Measurements from ENCODE around the gene URAD.

Gene URAD

GRCh38 chr13:27970382-27971235, 17.9 kb downstream of the URAD start:
- DNase-seq (ENCODE audit: low spot score): no peak
- Histone ChIP-seq H3K4me3 (ENCODE audit: low read length in 2 of 2) (no peak overlapping the region), H3K27me3 (ENCODE audit: control insufficient read depth in 3 of 3, insufficient read depth in 3 of 3, low read depth in 1 of 3, low read length in 3 of 3) (peaks cover 58 to 100% (median 81%) of the 10 kb centered on the region in 3 experiments), H3K4me2 (ENCODE audit: insufficient read depth, low read length, poor library complexity, severe bottlenecking) (peak overlapping the region; percentile 59), H3K79me1 (ENCODE audit: low read depth, low read length) (peaks cover 1% of the 10 kb centered on the region), H3K9ac (ENCODE audit: low read depth, low read length, poor library complexity) (no peak overlapping the region), H2AFZ (ENCODE audit: low read length) (peak overlapping the region; percentile 55), H3K9me3 (replicated peaks in 1 of 2; ENCODE audit: control insufficient read depth in 2 of 2, insufficient read depth in 1 of 2, low read depth in 1 of 2, low read length in 2 of 2) (peaks cover 2 to 3% of the 10 kb centered on the region in 2 donors), H2BK5ac (ENCODE audit: low read length) (no peak overlapping the region), H3K18ac (ENCODE audit: low read length) (peak overlapping the region; percentile 81), H3K36me3 (replicated peaks in 1 of 2; ENCODE audit: control insufficient read depth in 2 of 2, insufficient read depth in 2 of 2, low read length in 2 of 2) (no peaks in the 10 kb centered on the region), H3K27ac (replicated peaks; ENCODE audit: low read length) (no peak overlapping the region), H4K8ac (ENCODE audit: low read depth, low read length) (no peak overlapping the region), H3K23ac (ENCODE audit: low read depth, low read length, poor library complexity) (no peak overlapping the region), H2BK12ac (ENCODE audit: low read length) (peak overlapping the region; percentile 65), H2BK120ac (ENCODE audit: low read depth, low read length) (peak overlapping the region; percentile 35), H2AK5ac (ENCODE audit: low read depth, low read length) (peak overlapping the region; percentile 67), H3K14ac (ENCODE audit: low read length) (no peak overlapping the region), H4K91ac (ENCODE audit: low read depth, low read length, poor library complexity) (no peak overlapping the region), H2BK15ac (ENCODE audit: low read length) (peak overlapping the region; percentile 30), H3K4me1 (ENCODE audit: control insufficient read depth in 2 of 2, insufficient read depth in 1 of 2, low read depth in 1 of 2, low read length in 2 of 2) (peaks cover 6 to 29% of the 10 kb centered on the region in 2 donors), H3K4ac (ENCODE audit: low read length) (peak overlapping the region; percentile 2)
- whole genome bisulfite sequencing, 2 donors (ENCODE audit: extremely low coverage in 2 of 2, insufficient read length in 2 of 2, insufficient replicate concordance in 1 of 2): no CpG with 5 or more reads among the region's 53 CpGs

GRCh38 chr13:27969866-27970229, 18.6 kb downstream of the URAD start:
- no peak overlapping the region for H3K18ac ChIP-seq (ENCODE audit: low read length)
- H3K4me2 ChIP-seq (ENCODE audit: insufficient read depth, low read length, poor library complexity, severe bottlenecking): no peak overlapping the region
- H3K14ac ChIP-seq (ENCODE audit: low read length): no peak overlapping the region
- WGBS, 2 donors (ENCODE audit: extremely low coverage in 2 of 2, insufficient read length in 2 of 2, insufficient replicate concordance in 1 of 2): no CpG with 5 or more reads among the region's 7 CpGs
- H3K79me1 ChIP-seq (ENCODE audit: low read depth, low read length): peaks cover 1% of the 10 kb centered on the region
- no peak overlapping the region for H2AFZ ChIP-seq (ENCODE audit: low read length)
- no peak for DNase-seq (ENCODE audit: low spot score)
- no peak overlapping the region for H3K9ac ChIP-seq (ENCODE audit: low read depth, low read length, poor library complexity)
- H2BK5ac ChIP-seq (ENCODE audit: low read length): no peak overlapping the region
- no peak overlapping the region for H3K27ac ChIP-seq (replicated peaks; ENCODE audit: low read length)
- peaks cover 60 to 100% (median 81%) of the 10 kb centered on the region in 3 experiments for H3K27me3 ChIP-seq (ENCODE audit: control insufficient read depth in 3 of 3, insufficient read depth in 3 of 3, low read depth in 1 of 3, low read length in 3 of 3)
- peaks cover 6 to 29% of the 10 kb centered on the region in 2 donors for H3K4me1 ChIP-seq (ENCODE audit: control insufficient read depth in 2 of 2, insufficient read depth in 1 of 2, low read depth in 1 of 2, low read length in 2 of 2)
- H4K91ac ChIP-seq (ENCODE audit: low read depth, low read length, poor library complexity): no peak overlapping the region
- H3K36me3 ChIP-seq (replicated peaks in 1 of 2; ENCODE audit: control insufficient read depth in 2 of 2, insufficient read depth in 2 of 2, low read length in 2 of 2): no peaks in the 10 kb centered on the region
- no peak overlapping the region for H3K23ac ChIP-seq (ENCODE audit: low read depth, low read length, poor library complexity)
- H3K4me3 ChIP-seq (ENCODE audit: low read length in 2 of 2): no peak overlapping the region
- no peak overlapping the region for H2BK120ac ChIP-seq (ENCODE audit: low read depth, low read length)
- no peak overlapping the region for H4K8ac ChIP-seq (ENCODE audit: low read depth, low read length)
- H2BK12ac ChIP-seq (ENCODE audit: low read length): no peak overlapping the region
- no peak overlapping the region for H2AK5ac ChIP-seq (ENCODE audit: low read depth, low read length)
- peaks cover 2 to 3% of the 10 kb centered on the region in 2 donors for H3K9me3 ChIP-seq (replicated peaks in 1 of 2; ENCODE audit: control insufficient read depth in 2 of 2, insufficient read depth in 1 of 2, low read depth in 1 of 2, low read length in 2 of 2)
- no peak overlapping the region for H3K4ac ChIP-seq (ENCODE audit: low read length)
- H2BK15ac ChIP-seq (ENCODE audit: low read length): no peak overlapping the region

GRCh38 chr13:27969082-27969865, 19.2 kb downstream of the URAD start, which contains the start of gene CDX2:
CDX2 (minus strand) TSS chr13:27969315; CDS start chr13:27969006, 309 bp downstream.
- peak within 1 kb of the TSS; percentile 96 for H3K18ac ChIP-seq (ENCODE audit: low read length)
- no CpG with 5 or more reads among the region's 34 CpGs for WGBS, 2 donors (ENCODE audit: extremely low coverage in 2 of 2, insufficient read length in 2 of 2, insufficient replicate concordance in 1 of 2)
- H2AK5ac ChIP-seq (ENCODE audit: low read depth, low read length): no peak within 1 kb of the TSS
- H2AFZ ChIP-seq (ENCODE audit: low read length): peak within 1 kb of the TSS; percentile 61
- H2BK5ac ChIP-seq (ENCODE audit: low read length): no peak within 1 kb of the TSS
- no peak for DNase-seq (ENCODE audit: low spot score)
- no peak within 1 kb of the TSS for H4K91ac ChIP-seq (ENCODE audit: low read depth, low read length, poor library complexity)
- H3K4ac ChIP-seq (ENCODE audit: low read length): no peak within 1 kb of the TSS
- peaks cover 61 to 100% (median 81%) of the 10 kb centered on the region in 3 experiments for H3K27me3 ChIP-seq (ENCODE audit: control insufficient read depth in 3 of 3, insufficient read depth in 3 of 3, low read depth in 1 of 3, low read length in 3 of 3)
- peak within 1 kb of the TSS; percentile 43 for H2BK15ac ChIP-seq (ENCODE audit: low read length)
- peak within 1 kb of the TSS; percentile 77 for H3K23ac ChIP-seq (ENCODE audit: low read depth, low read length, poor library complexity)
- H4K8ac ChIP-seq (ENCODE audit: low read depth, low read length): peak within 1 kb of the TSS; percentile 78
- peaks cover 1% of the 10 kb centered on the region for H3K79me1 ChIP-seq (ENCODE audit: low read depth, low read length)
- H3K36me3 ChIP-seq (replicated peaks in 1 of 2; ENCODE audit: control insufficient read depth in 2 of 2, insufficient read depth in 2 of 2, low read length in 2 of 2): no peaks in the 10 kb centered on the region
- peaks cover 6 to 29% of the 10 kb centered on the region in 2 donors for H3K4me1 ChIP-seq (ENCODE audit: control insufficient read depth in 2 of 2, insufficient read depth in 1 of 2, low read depth in 1 of 2, low read length in 2 of 2)
- H2BK120ac ChIP-seq (ENCODE audit: low read depth, low read length): no peak within 1 kb of the TSS
- H2BK12ac ChIP-seq (ENCODE audit: low read length): peak within 1 kb of the TSS; percentile 87
- H3K4me3 ChIP-seq (ENCODE audit: low read length in 2 of 2): peak within 1 kb of the TSS in 1 of 2 donors; percentile 72
- peak within 1 kb of the TSS; percentile 39 for H3K9ac ChIP-seq (ENCODE audit: low read depth, low read length, poor library complexity)
- H3K9me3 ChIP-seq (replicated peaks in 1 of 2; ENCODE audit: control insufficient read depth in 2 of 2, insufficient read depth in 1 of 2, low read depth in 1 of 2, low read length in 2 of 2): peaks cover 1 to 2% of the 10 kb centered on the region in 2 donors
- peak within 1 kb of the TSS; percentile 69 for H3K4me2 ChIP-seq (ENCODE audit: insufficient read depth, low read length, poor library complexity, severe bottlenecking)
- no peak within 1 kb of the TSS for H3K27ac ChIP-seq (replicated peaks; ENCODE audit: low read length)
- H3K14ac ChIP-seq (ENCODE audit: low read length): peak within 1 kb of the TSS; percentile 50

All from neuronal stem cell (in vitro differentiated cells).